Endothelial cell (in vitro differentiated cells): ENCODE data around the gene VPS13D. TPM values are rescaled to one million over a fixed set of nuclear protein-coding genes. Genes with fewer than 3 reads are reported as not detected.

Source experiments
- DNase-seq: peaks from one replicate; pipeline ENCODE4 v3.0.0; 2021; ENCODE audit warnings: low spot score
- H3K27ac Mint-ChIP-seq: one replicate; pipeline ENCODE4 v1.8.0; 2021; ENCODE audit warnings: mixed read lengths, inconsistent platforms; ENCODE audit not compliant: unreplicated experiment
- H3K27me3 Mint-ChIP-seq: one replicate; pipeline ENCODE4 v1.8.0; 2021; ENCODE audit warnings: mild to moderate bottlenecking, moderate library complexity, mixed read lengths, inconsistent platforms; ENCODE audit not compliant: unreplicated experiment
- H3K36me3 Mint-ChIP-seq: one replicate; pipeline ENCODE4 v1.8.0; 2021; ENCODE audit warnings: mild to moderate bottlenecking, low read depth, mixed read lengths, inconsistent platforms; ENCODE audit not compliant: unreplicated experiment
- H3K4me1 Mint-ChIP-seq: one replicate; pipeline ENCODE4 v1.8.0; 2021; ENCODE audit warnings: mild to moderate bottlenecking, mixed read lengths, inconsistent platforms; ENCODE audit not compliant: unreplicated experiment
- H3K4me3 Mint-ChIP-seq: one replicate; pipeline ENCODE4 v1.8.0; 2021; ENCODE audit warnings: mild to moderate bottlenecking, mixed read lengths, inconsistent platforms; ENCODE audit not compliant: unreplicated experiment
- H3K9me3 Mint-ChIP-seq: one replicate; pipeline ENCODE4 v1.8.0; 2021; ENCODE audit warnings: mixed read lengths, inconsistent platforms; ENCODE audit not compliant: unreplicated experiment
- total RNA-seq: library from RNA; stranded (reverse); fragmentation: NEBNext Ultra II Directional; extraction: Animal tissue kit (Norgen Biotek cat#: 25700); gene quantifications from one replicate; pipeline ENCODE4 v1.2.1, GENCODE V29; 2021; ENCODE audit not compliant: unreplicated experiment
- TF ChIP-seq, protein P1 (sequence below): fragments of 200-600 bp; sonication (generic); IDR thresholded peaks from one replicate; pipeline ENCODE4 v1.5.0; 2021; ENCODE audit warnings: antibody characterized with exemption; ENCODE audit not compliant: unreplicated experiment

The VPS13D gene
- total RNA-seq, 1 donor from 2014 or later = 37.8 TPM

DNA sequence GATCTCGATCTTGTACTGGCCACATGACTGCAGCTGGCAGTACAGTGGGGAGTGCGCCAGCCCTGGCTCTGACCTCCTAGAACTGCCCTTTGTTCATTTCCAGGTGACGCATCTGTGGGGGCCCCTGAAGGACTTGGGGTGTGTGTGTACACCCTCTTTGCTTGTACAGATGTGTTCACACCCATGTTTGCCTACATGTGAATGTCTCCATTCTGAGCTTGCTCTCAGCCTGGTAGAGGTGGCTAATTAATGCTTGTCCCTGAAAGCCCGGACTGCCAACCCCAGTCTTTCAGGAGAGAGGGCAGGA is 43.2 kb upstream of the VPS13D start:
- H3K36me3 Mint-ChIP-seq = peaks cover 42% of the 10 kb centered on the region
- H3K9me3 Mint-ChIP-seq = no peaks in the 10 kb centered on the region
- H3K4me1 Mint-ChIP-seq = peaks cover 72% of the 10 kb centered on the region
- H3K27me3 Mint-ChIP-seq = peaks cover 28% of the 10 kb centered on the region
- no peak for DNase-seq
- H3K4me3 Mint-ChIP-seq = no peak overlapping the region
- TF ChIP-seq, protein P1, sequence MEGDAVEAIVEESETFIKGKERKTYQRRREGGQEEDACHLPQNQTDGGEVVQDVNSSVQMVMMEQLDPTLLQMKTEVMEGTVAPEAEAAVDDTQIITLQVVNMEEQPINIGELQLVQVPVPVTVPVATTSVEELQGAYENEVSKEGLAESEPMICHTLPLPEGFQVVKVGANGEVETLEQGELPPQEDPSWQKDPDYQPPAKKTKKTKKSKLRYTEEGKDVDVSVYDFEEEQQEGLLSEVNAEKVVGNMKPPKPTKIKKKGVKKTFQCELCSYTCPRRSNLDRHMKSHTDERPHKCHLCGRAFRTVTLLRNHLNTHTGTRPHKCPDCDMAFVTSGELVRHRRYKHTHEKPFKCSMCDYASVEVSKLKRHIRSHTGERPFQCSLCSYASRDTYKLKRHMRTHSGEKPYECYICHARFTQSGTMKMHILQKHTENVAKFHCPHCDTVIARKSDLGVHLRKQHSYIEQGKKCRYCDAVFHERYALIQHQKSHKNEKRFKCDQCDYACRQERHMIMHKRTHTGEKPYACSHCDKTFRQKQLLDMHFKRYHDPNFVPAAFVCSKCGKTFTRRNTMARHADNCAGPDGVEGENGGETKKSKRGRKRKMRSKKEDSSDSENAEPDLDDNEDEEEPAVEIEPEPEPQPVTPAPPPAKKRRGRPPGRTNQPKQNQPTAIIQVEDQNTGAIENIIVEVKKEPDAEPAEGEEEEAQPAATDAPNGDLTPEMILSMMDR = no peak
- no peak overlapping the region for H3K27ac Mint-ChIP-seq

DNA sequence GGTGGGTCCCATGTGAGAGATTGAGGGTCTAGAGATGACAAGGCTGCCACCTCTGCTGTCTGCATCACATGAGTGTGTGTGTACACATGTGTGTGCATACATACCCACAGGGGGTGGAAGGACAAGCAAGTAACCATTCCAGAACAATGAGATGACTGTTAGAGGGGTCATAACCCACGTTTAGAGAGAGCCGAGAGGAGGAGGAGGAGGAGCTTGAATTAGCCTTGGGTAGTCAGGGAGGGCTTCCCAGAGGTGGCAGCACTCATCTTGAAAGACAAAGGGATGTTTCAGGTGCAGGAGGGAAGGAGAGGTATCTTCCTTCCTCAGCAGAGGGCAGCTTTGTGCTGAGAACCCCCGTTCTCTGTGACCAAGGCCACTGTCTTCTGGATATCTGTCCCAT is 41.7 kb upstream of the VPS13D start:
- Mint-ChIP-seq H3K4me3 (peak overlapping the region; percentile 34), H3K27me3 (peaks cover 27% of the 10 kb centered on the region)

DNA sequence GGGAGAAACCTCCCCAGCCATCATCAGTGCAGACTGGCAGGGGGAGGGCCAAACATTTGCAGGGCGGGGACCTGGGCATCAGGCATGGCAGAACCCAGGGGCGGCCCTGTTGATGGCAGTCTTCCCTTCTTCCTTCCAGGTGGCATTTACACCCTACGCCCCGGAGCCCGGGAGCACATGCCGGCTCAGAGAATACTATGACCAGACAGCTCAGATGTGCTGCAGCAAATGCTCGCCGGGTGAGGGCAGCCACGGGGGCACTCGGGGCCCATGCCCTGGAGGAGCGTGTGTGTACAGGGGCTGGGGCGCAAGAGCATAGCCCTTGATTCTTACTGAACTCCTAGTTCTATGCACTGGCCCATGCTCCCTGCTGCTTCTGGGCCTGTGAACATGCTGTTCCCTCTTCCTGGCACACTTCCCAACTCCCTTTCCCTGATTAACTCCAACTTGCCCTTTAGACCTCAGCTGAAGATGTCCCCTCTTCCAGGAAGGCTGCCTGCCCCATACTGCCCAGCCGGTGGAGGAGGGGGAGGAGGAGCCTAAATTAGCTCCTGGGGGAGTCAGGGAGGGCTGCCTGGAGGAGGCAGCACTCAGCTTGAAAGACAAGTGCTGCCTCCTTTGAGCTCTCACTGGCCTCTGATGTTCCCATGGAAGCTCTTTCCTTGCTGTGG is 41.0 kb upstream of the VPS13D start:
- peaks cover 53% of the 10 kb centered on the region for H3K4me1 Mint-ChIP-seq
- peaks cover 39% of the 10 kb centered on the region for H3K36me3 Mint-ChIP-seq
- H3K27me3 Mint-ChIP-seq = peaks cover 25% of the 10 kb centered on the region
- H3K27ac Mint-ChIP-seq = no peak overlapping the region
- DNase-seq = no peak
- H3K4me3 Mint-ChIP-seq = no peak overlapping the region
- no peaks in the 10 kb centered on the region for H3K9me3 Mint-ChIP-seq
- TF ChIP-seq, protein P1 = no peak

More for the DNA sequence above, 41.7 kb upstream of the VPS13D start:
- DNase-seq = no peak
- Mint-ChIP-seq H3K36me3 (peaks cover 40% of the 10 kb centered on the region), H3K9me3 (no peaks in the 10 kb centered on the region), H3K27ac (peak overlapping the region; percentile 70), H3K4me1 (peaks cover 58% of the 10 kb centered on the region)
- TF ChIP-seq, protein P1 = no peak

DNA sequence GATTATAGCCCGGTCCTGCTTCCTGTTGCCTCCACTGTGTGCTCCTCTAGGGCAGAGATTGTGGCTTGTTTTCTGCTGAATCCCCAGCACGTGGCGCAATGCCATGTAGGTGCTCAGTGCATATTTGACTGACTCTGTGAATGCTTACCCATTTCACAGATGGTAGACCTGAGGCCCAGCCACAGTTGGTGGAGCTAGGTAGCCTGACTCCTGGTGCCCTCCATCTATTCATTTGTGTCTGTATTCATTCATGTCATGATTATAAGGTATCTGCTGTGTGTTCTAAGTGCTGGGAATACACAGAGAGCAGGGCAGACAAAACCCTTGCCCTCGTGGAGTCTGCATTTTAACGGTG is 40.5 kb upstream of the VPS13D start:
- TF ChIP-seq, protein P1 = no peak
- peaks cover 53% of the 10 kb centered on the region for H3K4me1 Mint-ChIP-seq
- no peaks in the 10 kb centered on the region for H3K9me3 Mint-ChIP-seq
- DNase-seq = no peak
- peak overlapping the region; percentile 2 for H3K27ac Mint-ChIP-seq
- H3K27me3 Mint-ChIP-seq = peaks cover 28% of the 10 kb centered on the region
- H3K4me3 Mint-ChIP-seq = peak overlapping the region; percentile 56
- H3K36me3 Mint-ChIP-seq = peaks cover 43% of the 10 kb centered on the region

DNA sequence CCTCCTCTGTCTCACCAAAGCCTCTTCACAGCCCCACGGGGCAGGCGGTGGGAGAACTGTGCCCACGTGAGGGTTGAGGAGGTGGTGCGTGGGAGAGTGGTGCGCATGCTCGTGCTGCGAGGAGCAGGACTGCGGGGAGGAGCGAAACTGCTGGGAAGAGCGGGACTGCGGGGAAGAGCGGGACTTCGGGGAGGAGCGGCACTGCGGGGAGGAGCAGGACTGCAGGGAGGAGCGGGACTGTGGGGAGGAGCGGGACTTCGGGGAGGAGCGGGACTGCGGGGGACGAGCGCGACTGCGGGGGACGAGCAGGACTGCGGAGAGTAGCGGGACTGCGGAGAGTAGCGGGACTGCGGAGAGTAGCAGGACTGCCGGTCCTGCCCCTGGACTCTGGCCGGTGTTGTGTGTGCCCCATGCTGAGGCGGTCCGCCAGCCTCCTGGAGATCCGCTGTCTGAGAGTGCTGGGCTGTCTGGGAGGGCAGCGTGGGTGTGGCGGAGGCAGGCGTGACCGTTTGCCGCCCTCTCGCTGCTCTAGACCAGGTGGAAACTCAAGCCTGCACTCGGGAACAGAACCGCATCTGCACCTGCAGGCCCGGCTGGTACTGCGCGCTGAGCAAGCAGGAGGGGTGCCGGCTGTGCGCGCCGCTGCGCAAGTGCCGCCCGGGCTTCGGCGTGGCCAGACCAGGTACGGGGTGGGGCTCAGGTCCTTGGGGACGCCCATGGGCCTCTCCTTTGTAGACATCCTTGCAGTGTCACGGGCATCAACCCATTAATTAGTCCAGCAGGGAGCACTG is 38.4 kb upstream of the VPS13D start:
- peaks cover 26% of the 10 kb centered on the region for H3K27me3 Mint-ChIP-seq

More for the DNA sequence above, 38.4 kb upstream of the VPS13D start:
- TF ChIP-seq, protein P1 = no peak
- H3K27ac Mint-ChIP-seq = peak overlapping the region; percentile 42
- no peak overlapping the region for H3K4me3 Mint-ChIP-seq
- H3K4me1 Mint-ChIP-seq = peaks cover 36% of the 10 kb centered on the region
- H3K9me3 Mint-ChIP-seq = no peaks in the 10 kb centered on the region
- no peak for DNase-seq
- peaks cover 54% of the 10 kb centered on the region for H3K36me3 Mint-ChIP-seq
